Right lobe of liver (tissue), 4 donors: ENCODE measurements around the gene MYLK.

Source experiments
- POLR2A ChIP-seq: fragments of 450-650 bp; IDR thresholded peaks from one replicate; pipeline ENCODE4 v1.6.1; 2017; ENCODE audit warnings: antibody characterized with exemption, mild to moderate bottlenecking
- TF ChIP-seq, protein P1 (sequence below), 4 donors: fragments of 200-600 bp in 3 of 4; fragments of 450-650 bp in 1 of 4; IDR thresholded peaks; one replicate each; pipeline versions ENCODE4 v1.5.1 to v1.8.0; 2016 to 2022; ENCODE audit warnings: antibody characterized with exemption in 4 of 4, mild to moderate bottlenecking in 2 of 4
- donor health status: DM: no; HTN: no; CAD: no.
- donor health status: DM: no; HTN: no; CAD: no.
- donor health status: DM: no; HTN: yes; CAD: no.

DNA sequence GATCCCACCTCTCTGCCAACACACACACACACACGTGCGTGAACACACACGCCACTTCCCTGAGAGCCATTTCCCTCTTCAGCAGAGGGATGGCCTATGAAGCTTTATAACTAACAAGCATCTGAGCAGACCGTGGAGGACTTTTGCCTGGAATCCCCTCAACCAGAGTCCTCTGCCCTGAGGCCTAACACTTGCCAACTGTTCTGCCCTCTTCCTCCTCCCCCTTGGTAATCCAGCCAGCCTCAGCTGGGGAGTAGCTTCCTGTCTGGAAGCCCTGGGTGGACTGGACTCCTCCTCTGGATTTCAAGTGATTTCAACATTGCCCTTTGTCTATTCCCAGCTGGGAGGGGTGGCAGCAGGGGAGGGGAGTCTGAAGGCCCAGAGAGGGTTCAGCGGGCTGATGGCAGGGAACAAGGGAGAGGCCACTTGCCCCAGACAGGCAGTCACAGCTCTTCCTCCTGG lies 230.9 kb downstream of the MYLK start:
- TF ChIP-seq, protein P1, sequence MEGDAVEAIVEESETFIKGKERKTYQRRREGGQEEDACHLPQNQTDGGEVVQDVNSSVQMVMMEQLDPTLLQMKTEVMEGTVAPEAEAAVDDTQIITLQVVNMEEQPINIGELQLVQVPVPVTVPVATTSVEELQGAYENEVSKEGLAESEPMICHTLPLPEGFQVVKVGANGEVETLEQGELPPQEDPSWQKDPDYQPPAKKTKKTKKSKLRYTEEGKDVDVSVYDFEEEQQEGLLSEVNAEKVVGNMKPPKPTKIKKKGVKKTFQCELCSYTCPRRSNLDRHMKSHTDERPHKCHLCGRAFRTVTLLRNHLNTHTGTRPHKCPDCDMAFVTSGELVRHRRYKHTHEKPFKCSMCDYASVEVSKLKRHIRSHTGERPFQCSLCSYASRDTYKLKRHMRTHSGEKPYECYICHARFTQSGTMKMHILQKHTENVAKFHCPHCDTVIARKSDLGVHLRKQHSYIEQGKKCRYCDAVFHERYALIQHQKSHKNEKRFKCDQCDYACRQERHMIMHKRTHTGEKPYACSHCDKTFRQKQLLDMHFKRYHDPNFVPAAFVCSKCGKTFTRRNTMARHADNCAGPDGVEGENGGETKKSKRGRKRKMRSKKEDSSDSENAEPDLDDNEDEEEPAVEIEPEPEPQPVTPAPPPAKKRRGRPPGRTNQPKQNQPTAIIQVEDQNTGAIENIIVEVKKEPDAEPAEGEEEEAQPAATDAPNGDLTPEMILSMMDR (IDR thresholded peaks at IDR 0.05), result no peak
- peak; percentile 16 for TF ChIP-seq POLR2A
